ENCODE results near the gene KCNQ1OT1.
A peak's percentile ranks its signal among the peaks of the same experiment; 100 is the strongest.

- TF ChIP-seq CTCF (IDR thresholded peaks at IDR 0.05) (peak in 1 of 4 experiments; percentile 7), POLR2A (IDR thresholded peaks at IDR 0.05) (no peak), POLR2AphosphoS5 (IDR thresholded peaks at IDR 0.05) (no peak)
Observed at GRCh38 chr11:2566223-2567025, 133.4 kb downstream of the KCNQ1OT1 start.
